GM12872 (cell line): ENCODE results near the gene USP20.

Experiments used
- CTCF ChIP-seq: IDR thresholded peaks from 3 replicates; pipeline ENCODE4 v1.5.1; 2011; ENCODE audit warnings: low read depth, mild to moderate bottlenecking, low read length, moderate library complexity; ENCODE audit not compliant: insufficient read depth

Gene USP20

GRCh38 chr9:129814432-129815223 is 20.6 kb upstream of the USP20 start:
- TF ChIP-seq CTCF: no peak

- no peak for TF ChIP-seq CTCF
These were observed 20.0 kb upstream of the USP20 start for GRCh38 chr9:129815278-129815677.

GRCh38 chr9:129816501-129817435 is 18.5 kb upstream of the USP20 start:
- no peak for TF ChIP-seq CTCF

- no peak for TF ChIP-seq CTCF
These were observed 12.2 kb upstream of the USP20 start for GRCh38 chr9:129822898-129823541.

- TF ChIP-seq CTCF: no peak
These were observed 11.7 kb upstream of the USP20 start for GRCh38 chr9:129823542-129823934.

- TF ChIP-seq CTCF: no peak
These were observed 11.2 kb upstream of the USP20 start, which contains the start of gene TOR1A for GRCh38 chr9:129823935-129824601. TSS of gene TOR1A (minus strand) at chr9:129824136. CDS start at chr9:129824085, 51 bp downstream.
